ENCODE data around the gene FAM3C.

GRCh38 chr7:121385800-121386179 lies 10.3 kb downstream of the FAM3C start:
- TF ChIP-seq CTCF (IDR thresholded peaks at IDR 0.05) (no peak), EZH2 (IDR thresholded peaks at IDR 0.05; ENCODE audit: borderline replicate concordance, insufficient read depth, low read depth, low read length, poor library complexity, severe bottlenecking) (no peak)

All from B cell (primary cell).